Measurements from ENCODE around the gene UBN1.
"Not testable (repeated sequence)": the region's sequence is repeated elsewhere in the genome, so short reads cannot be mapped to it uniquely, and the experiment has no call there.

The UBN1 gene

DNA sequence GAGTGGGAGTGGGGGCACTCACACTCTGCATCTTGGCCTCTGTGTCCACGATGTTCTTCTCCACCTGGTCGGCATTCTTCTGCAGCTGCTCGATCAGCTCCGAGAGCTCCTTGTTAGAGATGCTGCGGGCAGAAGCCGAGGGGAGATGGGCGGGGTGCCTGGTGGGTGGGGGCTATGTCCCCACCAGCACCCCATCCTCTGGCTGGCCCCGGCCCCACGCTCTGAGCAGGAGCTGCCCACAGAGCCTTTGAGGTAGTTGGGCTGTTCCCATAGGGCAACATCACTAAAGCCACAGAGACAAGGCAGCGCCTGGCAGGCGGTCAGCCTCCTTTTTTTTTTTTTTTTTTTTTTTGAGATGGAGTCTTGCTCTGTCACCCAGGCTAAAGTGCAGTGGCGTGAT is 63.5 kb downstream of the UBN1 start:
- no peak for DNase-seq

DNA sequence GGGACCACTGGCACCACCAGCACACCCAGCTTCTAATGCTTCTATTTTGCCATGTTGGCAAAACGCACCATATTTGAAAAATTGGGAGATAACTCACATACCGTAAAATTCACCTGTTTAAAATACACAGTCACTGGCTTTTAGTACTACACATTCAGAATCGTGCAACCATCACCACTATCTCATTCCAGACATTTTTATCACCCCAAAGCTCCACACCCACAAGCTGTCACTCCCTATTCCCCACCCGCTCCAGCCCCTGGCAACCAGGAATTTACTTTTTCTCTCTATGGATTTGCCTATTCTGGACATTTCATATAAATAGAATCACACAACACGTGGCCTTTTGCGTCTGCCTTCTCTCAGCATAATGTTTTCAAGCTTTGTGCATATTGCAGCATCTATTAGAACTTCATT is 64.7 kb downstream of the UBN1 start:
- DNase-seq: no peak

DNA sequence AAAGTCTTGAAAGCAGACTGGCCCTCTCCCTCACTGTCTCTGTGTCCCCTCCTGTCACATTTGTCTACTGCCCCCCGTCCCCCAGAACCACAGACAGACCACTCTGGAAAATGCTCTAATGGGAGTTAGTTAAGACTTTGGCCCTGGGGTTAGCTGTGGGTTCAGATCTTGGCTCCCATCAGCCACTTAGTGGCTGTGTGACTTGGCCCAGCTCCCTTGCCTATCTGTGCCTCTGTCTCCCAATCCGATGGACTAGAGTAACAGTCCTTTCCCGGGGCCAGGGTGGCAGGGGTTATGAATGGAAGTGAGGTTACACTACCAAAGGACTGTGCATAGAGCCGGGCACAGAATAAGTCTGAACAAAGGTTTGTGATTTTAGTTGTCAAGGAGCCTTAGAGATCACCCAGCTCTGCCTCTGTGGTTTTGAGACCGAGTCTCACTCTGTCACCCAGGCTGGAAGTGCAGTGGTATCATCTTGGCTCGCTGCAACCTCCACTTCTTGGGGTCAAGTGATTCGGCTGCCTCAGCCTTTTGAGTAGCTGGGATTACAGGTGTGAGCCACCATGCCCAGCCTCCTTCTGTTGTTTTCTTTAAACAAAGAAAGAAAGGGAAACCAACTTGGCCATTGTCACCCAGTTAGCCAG is 66.0 kb downstream of the UBN1 start:
- DNase-seq: no peak

DNA sequence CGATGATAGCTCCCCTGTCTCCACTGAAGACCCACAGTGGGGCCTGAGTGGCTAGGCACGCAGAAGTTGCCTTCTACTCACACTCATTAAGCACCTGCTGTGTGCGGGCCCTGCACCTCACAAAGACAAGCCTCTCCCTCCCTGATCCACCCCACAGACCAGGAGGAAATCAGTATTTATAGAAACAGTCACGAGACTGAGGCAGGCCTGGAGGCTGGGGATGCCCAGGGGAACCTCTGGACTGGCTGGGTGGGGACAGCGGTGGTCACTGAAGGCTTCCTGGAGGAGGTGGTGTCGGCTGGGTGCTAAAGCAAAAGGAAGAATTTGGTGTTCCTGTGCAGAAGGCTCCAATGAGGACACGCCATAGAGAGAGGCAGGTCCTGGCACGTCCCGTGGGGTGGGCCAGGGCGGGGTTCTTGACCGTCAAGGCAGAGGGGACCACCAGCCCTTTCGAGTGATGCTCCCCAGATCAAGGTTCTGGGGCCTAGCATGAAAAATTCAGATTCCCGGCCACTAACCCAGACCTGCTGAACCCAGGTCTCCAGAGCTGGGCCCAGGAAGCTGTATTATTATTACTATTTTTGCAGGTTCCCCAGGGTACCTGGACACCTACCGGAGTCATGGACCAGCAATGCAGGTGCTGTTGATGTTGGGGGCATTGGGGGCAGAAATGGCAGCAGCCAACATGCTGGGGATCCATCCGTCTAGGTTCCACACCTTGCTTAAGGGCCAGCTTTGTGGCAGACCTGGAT is 66.7 kb downstream of the UBN1 start:
- DNase-seq: no peak

DNA sequence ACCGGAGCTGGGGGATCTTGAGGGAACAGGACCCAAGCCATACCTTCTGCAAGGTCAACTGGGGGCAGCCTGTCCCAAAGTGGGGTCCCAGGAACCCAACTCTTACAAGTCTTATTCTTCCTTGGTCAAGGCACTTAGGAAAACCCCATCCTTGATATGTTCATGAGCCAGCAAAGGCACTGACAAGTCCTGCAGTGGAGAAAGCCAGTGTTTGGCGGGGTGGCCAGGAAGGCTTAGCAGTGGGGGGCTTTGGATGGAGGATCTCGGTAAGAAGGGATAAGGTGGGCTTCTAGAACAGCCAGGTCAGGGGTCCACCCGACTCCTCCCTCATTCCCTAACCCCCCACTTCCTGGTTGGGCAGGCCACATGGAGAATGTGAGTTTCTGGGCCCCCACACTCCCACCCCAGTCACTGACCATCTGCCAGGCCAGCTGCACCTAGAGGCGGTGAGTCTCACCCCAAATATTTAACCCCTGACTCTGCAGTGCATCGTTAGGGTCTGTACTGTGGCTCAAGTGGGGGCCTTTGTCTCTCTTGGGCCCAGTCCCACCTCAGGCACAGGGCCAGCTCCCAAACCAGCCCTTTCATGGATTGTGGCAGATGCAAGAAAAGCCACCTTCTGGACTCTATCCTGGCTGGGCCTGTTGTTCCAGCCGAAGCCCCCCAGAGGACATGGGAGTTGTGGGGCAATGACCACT is 67.4 kb downstream of the UBN1 start:
- no peak for DNase-seq

DNA sequence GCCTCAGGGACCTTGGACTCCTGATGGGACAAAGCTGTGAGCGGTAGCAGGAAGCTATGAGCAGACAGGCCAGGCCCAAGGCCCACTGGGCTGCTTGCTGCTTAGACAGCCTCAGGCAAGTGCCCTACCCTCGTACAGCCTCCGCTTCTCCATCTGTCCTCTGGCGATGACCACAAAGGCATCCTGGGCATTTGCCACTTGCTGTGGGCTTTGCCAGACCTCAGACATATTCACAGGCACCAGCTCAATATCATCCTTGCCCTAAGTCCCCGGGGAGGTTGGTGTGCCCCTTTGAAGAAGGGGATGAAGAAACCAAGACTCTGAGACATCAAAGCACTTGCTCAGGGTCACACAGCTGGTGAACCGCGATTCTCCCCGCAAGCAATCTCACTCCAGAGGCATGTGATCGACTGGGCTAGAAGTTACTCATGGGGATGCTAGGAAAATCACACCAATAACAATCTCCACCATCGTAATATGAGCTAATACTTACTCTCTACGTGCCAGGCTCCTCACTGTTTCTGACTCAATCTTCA is 68.0 kb downstream of the UBN1 start:
- no peak for DNase-seq

DNA sequence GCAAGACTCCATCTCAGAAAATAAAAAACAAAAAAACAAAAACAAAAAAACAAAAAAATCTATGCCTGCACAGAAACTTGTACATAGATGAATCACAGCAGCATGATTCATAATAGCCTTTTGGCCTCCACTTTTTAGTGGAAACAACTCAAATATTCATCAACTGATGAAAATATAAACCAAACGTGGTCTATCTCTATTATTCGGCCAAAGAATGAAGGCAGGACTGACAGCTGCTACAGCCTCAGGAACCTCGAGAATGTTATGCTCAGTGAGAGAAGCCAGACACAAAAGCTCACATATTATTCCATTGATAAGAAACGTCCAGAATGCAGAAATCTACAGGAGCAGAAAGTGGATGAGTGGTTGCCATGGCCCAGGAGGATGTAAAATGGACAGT is 69.8 kb downstream of the UBN1 start:
- DNase-seq: no peak

DNA sequence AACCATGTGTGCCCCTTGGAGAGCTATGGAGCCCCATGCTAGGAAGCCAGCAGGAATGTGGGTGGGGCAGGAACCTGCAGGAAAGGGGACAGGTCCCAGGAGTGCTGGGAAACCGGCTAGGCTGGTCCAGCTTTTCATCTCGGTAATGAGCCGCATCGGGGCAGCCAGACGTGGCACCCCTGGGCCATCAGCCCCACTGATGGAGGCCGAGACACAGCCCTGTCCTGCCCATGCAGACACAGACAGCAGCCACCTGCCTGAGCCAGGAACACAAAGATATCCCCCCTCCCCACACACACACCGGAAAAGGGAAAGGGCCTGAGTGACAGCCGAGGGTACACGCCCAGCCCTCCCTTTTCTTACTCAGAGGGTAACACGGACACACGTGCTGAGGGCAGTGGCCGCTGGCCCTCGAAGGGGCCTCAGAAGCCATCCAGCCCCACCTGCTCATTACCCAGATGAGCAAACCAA is 71.5 kb downstream of the UBN1 start:
- no peak for DNase-seq

DNA sequence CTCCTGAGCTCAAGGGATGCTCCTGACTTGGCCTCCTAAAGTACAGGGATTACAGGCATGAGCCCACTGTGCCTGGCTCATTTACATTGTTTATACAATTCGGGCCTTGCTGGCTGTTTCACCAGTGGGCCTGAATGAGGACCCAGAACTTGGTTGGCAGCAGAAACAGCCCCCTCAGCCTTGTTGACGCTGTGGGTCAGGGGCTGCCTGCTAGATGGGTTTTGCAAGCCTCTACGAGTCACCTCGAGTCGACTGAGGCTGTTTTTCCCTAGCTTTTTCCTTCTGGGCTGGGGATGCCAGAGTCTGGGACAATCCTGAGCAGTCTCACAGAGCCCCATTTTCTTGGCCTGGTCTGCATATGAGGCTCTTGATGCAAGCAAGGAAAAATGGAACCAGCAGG is 73.5 kb downstream of the UBN1 start:
- DNase-seq: no peak

DNA sequence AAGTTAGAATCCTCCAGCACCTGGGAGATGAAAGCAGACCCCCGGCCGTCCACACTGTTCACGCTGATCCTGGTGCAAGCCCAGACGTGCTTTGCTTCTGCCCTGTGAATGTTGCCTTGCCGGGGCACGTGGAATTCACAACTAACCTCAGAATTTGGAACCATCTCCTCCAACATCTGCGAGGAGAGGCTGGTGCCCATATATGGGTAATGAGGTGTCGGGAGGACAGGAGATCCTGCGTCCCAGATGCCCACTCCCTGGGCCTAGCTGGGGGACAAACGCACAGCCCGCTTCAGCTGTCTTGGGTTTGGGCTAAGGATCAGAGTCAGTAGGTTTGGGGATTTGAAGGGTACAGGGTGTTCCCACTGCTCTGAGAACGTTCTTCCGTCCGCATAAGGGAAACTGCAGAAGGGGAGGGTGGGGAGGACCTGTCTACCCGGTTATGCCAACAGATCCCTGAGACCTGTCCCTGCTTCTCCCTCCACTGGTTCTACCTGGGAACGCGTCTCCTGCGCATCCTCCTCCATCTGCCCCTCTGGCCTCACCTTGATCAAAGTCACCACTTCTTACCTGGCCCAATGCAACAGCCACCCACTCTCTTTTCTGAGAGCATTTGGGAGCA is 75.6 kb downstream of the UBN1 start:
- no peak for DNase-seq

DNA sequence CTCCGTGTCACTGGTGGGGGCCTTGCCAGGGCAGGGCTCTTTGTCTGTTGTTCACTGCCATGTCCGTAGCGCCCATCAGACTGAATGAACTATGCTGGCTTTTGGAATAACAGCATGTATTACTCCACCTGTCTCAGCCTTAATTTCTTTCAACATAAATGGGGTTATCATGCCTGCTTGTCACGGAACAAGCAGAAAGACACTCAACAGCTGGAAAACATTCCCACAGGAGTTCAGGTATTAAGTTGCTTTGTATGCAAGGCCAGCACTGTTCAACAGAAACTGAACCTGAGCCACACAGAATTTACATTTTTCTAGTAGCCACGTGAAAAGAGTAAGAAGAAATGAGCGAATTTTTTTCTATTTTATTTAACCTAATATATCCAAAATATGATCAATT is 76.6 kb downstream of the UBN1 start:
- DNase-seq: no peak

DNA sequence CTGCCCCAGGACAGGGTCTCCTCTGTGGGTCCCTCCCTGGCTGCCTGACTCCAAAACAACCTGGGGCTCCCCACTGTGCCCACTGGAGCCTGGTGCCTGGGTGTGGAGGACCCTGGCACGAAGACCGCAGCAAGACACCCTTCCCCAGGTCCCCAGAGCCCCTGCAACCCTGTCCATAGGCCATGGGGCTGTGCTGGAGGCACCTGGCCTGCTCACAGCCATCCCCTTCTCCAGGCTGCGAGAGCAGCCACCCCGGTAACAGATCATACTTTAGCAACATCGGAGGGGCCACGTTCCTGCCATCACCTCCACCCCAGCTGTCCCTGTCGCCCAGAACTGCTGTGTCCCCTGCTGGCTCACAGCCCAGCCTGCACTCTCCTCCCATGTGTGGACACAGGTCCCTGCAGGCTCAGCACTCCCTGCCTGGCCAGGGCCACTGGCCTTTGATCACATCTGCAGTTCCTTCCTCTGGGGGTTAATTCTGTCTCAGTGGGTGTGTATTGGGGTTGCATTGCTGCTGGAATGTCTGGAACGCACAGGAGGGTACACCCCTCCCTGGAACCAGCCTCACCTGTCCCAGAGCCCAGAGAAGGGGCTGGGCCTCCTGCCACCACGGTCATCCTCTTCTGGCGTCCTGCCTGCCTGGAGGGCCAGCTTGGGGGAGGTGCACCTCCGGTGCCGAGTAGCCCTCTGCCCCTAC is 77.5 kb downstream of the UBN1 start:
- no peak for DNase-seq

DNA sequence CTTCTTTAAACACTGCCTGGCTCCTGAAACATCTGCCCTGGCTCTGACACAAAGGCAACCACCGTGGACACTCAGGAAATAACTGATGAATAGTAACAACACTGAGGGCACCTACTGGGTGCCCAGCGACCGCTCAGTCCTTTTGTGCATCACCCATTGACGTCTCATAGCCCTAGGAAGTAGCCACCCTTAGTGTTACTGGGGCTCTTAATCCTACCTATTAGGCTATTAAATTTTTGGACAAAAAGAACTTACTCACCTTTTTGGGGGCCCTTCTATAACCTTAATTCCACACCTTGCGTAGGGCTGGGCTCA is 78.0 kb downstream of the UBN1 start:
- DNase-seq: no peak

DNA sequence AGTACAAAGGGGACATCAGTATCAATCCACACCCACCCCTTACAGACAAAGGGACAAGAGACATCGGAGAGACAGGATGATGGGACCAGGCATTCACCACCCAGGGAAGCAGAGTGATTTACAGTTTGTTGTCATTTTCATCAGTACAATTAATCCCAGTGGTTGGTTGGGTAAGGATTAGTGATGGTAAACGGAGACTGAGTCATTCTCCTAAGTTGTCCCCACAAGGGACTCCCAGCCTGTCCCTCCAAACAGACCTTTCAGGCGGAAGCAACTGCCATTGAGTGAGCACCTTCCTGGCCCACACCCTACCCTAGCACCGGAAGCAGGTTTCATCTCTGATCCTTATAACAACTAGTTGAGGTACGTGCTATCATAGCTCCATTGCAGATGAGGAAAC is 78.5 kb downstream of the UBN1 start:
- DNase-seq: no peak

DNA sequence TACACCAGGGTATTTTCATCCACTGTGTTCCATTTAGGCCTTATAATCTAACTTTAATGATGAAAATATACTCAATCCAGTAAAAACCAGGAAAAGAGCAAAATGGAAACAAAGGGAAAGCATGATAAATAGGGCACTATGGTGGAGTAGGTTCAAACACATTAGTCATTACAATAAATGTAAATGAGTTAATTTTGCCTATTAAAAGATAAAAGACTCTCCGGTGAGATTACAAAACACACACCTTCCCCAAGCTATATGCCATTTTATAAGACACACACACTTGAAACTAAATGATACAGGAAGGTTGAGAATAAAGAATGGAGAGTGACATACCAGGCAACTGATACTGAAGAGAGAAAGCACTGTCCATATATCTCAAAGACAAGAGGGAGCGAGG is 79.6 kb downstream of the UBN1 start:
- no peak for DNase-seq

DNA sequence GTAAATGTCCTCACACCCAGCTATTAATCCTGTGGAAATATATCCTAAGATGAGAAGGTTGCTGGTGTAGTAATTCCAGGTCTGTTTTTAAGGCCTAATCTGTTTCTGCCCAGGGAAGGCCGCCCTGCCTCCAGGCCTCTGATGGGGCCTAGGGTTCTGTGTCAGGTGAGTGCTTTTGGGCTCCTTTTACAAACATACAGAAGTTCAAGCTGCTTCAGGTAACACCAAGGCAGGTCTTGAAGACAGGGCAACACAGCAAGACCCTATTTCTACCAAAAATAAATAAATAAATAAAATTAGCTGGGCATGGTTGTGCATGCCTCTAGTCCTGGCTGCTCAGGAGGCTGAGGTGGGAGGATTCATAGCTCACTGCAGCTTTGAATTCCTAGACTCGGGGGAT is 80.4 kb downstream of the UBN1 start:
- no peak for DNase-seq

DNA sequence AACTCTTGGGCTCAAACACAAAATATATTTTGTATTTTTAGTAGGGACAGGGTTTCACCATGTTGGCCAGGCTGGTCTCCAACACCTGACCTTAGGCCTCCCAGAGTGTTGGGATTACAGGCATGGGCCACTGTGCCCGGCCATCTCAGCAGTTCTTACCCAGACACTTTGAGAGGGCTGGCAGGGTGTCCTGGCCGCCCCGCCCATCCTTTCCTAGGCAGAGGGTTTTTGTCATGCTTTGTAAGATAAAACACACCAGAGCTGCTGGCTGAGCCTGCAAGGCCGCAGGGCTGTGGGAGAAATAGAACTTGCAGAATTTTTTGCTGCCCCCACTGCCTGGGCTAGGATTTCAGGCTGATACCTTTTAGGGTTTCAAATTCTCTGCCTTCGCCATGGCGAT is 80.9 kb downstream of the UBN1 start:
- no peak for DNase-seq

DNA sequence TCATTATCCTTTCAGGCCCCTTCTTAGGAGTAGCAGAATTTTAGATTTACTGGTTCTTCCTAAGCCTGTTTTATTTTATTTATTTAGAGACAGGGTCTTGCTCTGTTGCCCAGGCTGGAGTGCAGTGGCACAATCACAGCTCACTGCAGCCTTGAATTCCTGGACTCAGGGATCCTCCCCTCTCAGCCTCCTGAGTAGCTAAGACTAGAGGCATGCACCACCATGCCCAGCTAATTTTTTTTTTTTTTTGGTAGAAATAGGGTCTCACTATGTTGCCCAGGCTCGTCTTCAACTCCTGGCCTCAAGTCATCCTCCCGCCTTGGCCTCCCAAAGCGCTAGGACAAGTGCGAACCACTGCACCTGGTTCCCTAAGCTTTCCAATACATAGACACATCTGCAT is 82.3 kb downstream of the UBN1 start:
- not testable (repeated sequence) for DNase-seq

DNA sequence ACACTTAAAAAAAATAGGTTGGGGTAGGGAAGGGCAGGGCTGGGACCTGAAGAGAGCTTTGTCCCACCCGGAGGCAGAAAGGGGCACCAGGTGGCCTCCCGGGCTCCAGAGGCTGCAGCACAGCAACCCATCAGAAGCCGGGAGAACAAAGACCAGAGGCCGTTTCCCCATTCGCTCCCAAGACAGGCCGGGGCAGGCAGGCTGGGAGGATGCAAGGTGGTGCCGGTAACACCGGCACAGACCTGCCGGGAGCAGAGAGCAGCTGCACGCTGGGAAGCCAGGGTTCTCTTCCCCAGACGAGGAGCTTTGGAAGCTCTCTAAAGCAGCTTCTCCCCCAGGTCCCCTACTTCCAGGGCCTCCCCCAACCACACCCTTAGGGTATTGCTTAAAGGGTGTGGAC is 84.1 kb downstream of the UBN1 start:
- DNase-seq: no peak

All from CD4-positive, alpha-beta T cell treated with Interleukin-17A for 1 hour (primary cell).